ENCODE measurements around the gene STK16. TPM values are rescaled to one million over a fixed set of nuclear protein-coding genes. Genes with fewer than 3 reads are reported as not detected.
A peak's percentile ranks its signal among the peaks of the same experiment; 100 is the strongest.

STK16 gene
- total RNA-seq, 4 donors from 2014 or later, result 18.7 to 44.8 (median 28.2) TPM

DNA sequence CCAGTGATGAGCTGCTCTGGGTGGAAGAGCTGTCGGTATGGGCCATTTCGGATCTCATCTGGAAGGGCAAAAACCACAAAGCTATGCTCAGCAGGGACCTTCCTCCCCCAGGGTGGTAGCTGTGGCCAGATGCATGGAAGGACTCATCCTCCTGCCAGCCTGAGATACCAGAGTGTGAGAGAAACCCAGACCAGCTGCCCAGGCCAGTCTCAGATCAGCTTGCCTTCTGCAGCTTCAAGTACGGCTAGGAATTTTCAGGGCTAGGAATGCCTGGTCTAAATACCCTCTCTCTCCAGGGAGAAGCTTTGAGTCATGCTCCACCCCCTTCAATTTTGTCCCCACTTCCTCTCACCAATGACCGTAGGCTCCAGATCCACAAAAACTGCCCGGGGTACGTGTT, 6.4 kb downstream of the STK16 start:
- peak overlapping the region in 1 of 4 donors; percentile 72 for H3K4me3 ChIP-seq
- TF ChIP-seq EP300 (IDR thresholded peaks at IDR 0.05; ENCODE audit: low read depth) (no peak), POLR2A (IDR thresholded peaks at IDR 0.05) (no peak), POLR2AphosphoS5 (IDR thresholded peaks at IDR 0.05) (no peak)
- TF ChIP-seq, protein P1, sequence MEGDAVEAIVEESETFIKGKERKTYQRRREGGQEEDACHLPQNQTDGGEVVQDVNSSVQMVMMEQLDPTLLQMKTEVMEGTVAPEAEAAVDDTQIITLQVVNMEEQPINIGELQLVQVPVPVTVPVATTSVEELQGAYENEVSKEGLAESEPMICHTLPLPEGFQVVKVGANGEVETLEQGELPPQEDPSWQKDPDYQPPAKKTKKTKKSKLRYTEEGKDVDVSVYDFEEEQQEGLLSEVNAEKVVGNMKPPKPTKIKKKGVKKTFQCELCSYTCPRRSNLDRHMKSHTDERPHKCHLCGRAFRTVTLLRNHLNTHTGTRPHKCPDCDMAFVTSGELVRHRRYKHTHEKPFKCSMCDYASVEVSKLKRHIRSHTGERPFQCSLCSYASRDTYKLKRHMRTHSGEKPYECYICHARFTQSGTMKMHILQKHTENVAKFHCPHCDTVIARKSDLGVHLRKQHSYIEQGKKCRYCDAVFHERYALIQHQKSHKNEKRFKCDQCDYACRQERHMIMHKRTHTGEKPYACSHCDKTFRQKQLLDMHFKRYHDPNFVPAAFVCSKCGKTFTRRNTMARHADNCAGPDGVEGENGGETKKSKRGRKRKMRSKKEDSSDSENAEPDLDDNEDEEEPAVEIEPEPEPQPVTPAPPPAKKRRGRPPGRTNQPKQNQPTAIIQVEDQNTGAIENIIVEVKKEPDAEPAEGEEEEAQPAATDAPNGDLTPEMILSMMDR (IDR thresholded peaks at IDR 0.05), result no peak
- intact Hi-C loops (cut with DNase I; ENCODE audit: low total_unique reads), result no loop called here
- DNase-seq, result no peak
- 78% methylated on average over 6 of the region's 6 CpGs; no CpG with 5 or more reads in 1 of the 2 donors for WGBS, 2 donors (ENCODE audit: low coverage in 1 of 2)
- peak overlapping the region; percentile 94 to 97 (median 94) for H3K27ac ChIP-seq
- peaks cover 40 to 73% (median 68%) of the 10 kb centered on the region in 4 donors for H3K4me1 ChIP-seq
- no peaks in the 10 kb centered on the region for H3K9me3 ChIP-seq
- in situ Hi-C loops (cut with MboI; ENCODE audit: low pct_ligation_motif_present in 1 of 4, low pct_unique_long_range_greater_than_20kb in 1 of 4, low sequenced_read_pairs in 3 of 4), result no loop called here
- H3K36me3 ChIP-seq, result no peaks in the 10 kb centered on the region
- H3K27me3 ChIP-seq, result no peaks in the 10 kb centered on the region

DNA sequence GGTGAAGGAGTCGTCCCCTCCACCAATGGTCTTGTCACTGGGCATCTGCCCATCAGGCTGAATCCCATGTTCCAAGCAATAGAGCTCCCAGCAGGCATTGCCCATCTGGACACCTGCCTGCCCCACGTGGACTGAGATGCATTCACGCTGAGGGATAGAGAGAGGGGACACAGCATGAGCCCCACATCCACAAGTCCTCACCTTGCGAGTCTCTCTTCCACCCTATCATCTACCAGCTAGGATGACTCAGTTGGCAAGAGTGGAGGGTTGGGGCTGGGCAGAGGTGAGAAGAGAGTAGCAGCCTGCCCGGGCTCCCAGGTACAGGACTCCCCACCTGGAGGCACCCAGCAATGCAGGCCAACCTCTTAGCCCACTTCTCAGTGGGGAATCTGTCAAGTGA, 6.8 kb downstream of the STK16 start:
- in situ Hi-C loops (cut with MboI; ENCODE audit: low pct_ligation_motif_present in 1 of 4, low pct_unique_long_range_greater_than_20kb in 1 of 4, low sequenced_read_pairs in 3 of 4), result no loop called here
- DNase-seq, result peak; percentile 31
- Histone ChIP-seq H3K36me3 (no peaks in the 10 kb centered on the region), H3K4me1 (peaks cover 38 to 71% (median 65%) of the 10 kb centered on the region in 4 donors), H3K4me3 (peak overlapping the region in 3 of 4 donors; percentile 49 to 72 (median 57)), H3K27me3 (no peaks in the 10 kb centered on the region), H3K9me3 (no peaks in the 10 kb centered on the region), H3K27ac (peak overlapping the region; percentile 94 to 97 (median 94))
- TF ChIP-seq POLR2AphosphoS5 (IDR thresholded peaks at IDR 0.05) (no peak), POLR2A (IDR thresholded peaks at IDR 0.05) (no peak), EP300 (IDR thresholded peaks at IDR 0.05; ENCODE audit: low read depth) (no peak)
- TF ChIP-seq, protein P1 (IDR thresholded peaks at IDR 0.05), result no peak
- intact Hi-C loops (cut with DNase I; ENCODE audit: low total_unique reads), result no loop called here
- WGBS, 2 donors (ENCODE audit: low coverage in 1 of 2), result 55% methylated on average over 5 of the region's 5 CpGs; no CpG with 5 or more reads in 1 of the 2 donors

DNA sequence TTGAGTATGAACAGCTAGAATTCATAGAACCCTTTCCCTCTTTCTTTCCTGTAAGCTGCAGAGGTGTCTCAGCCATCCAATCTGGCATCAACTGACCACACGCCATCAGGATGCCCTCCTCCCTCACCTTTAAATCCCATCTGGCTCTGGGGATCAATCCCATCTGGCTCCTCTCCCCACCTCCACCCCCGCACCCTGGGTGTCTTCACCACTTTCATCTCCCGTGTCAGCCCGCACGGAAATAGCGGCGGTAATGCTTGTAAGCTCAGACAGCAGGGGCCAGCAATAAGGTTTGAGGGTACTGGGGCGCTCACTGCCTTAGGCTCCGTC, 7.3 kb downstream of the STK16 start:
- WGBS, 2 donors (ENCODE audit: low coverage in 1 of 2), result 19 to 26% methylated on average over 6 to 9 of the region's 9 CpGs
- Histone ChIP-seq H3K27me3 (no peaks in the 10 kb centered on the region), H3K9me3 (no peaks in the 10 kb centered on the region), H3K27ac (peak overlapping the region; percentile 94 to 97 (median 94)), H3K36me3 (no peaks in the 10 kb centered on the region), H3K4me1 (peaks cover 36 to 67% (median 61%) of the 10 kb centered on the region in 4 donors), H3K4me3 (peak overlapping the region; percentile 49 to 72 (median 60))
- intact Hi-C loops (cut with DNase I; ENCODE audit: low total_unique reads), result no loop called here
- in situ Hi-C loops (cut with MboI; ENCODE audit: low pct_ligation_motif_present in 1 of 4, low pct_unique_long_range_greater_than_20kb in 1 of 4, low sequenced_read_pairs in 3 of 4), result no loop called here
- TF ChIP-seq, protein P1 (IDR thresholded peaks at IDR 0.05), result no peak
- no peak for TF ChIP-seq EP300 (IDR thresholded peaks at IDR 0.05; ENCODE audit: low read depth)
- TF ChIP-seq POLR2AphosphoS5 (IDR thresholded peaks at IDR 0.05), result no peak
- TF ChIP-seq POLR2A (IDR thresholded peaks at IDR 0.05), result no peak
- no peak for DNase-seq

DNA sequence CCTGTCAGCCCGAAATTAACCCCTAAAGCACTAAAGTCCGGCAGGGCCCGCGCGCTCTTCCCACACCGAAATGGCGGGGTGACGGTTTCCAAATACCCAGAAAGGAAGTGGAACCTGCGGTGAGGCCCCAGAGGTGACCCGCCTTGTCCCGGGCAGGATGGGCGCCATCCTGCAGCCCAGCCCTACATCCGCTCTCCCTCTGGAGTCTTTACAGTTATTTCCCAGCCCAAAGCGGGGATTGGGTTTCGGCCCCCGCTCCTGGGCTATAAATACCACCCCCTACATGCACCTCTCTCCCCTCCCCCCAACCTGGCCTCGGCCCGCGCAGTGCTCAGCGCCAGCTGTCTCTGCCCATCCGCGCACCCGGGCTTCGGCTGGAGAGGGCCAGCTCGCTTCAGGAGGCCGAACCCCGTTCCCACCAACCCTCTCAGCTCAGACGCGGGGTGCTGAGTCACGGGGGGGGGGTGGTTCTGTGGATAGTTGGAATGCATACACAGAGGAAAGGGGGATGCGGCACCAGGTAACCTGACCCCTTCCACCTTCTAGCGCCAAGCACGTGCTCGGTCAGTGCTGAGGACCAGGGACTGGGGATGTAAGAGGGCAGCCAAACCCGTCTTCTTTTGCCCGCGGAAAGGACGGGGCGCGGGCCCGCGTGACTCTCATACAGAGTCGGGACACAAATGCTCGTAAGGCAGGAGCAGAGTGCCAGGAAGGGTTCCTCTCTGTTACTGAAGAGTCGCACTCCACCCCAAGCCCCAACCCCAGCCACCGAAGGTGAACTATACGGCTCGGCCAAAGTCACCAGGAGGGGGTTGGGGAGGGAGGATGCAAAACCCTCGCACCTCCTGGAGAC, 7.8 kb downstream of the STK16 start, which contains the start of gene TUBA4B:
TSS of gene TUBA4B (plus strand) at position 344 of the 853 bp plus-strand sequence. CDS start at position 509, 165 bp downstream.
- 8% methylated on average over 42 of the region's 49 CpGs; no CpG with 5 or more reads in 1 of the 2 donors for WGBS, 2 donors (ENCODE audit: low coverage in 1 of 2)
- H3K4me1 ChIP-seq, result peaks cover 36 to 61% (median 56%) of the 10 kb centered on the region in 4 donors

More for the DNA sequence above, 7.8 kb downstream of the STK16 start, which contains the start of gene TUBA4B:
- TF ChIP-seq POLR2A (IDR thresholded peaks at IDR 0.05), result no peak
- Histone ChIP-seq H3K9me3 (no peaks in the 10 kb centered on the region), H3K27me3 (no peaks in the 10 kb centered on the region), H3K4me3 (peak within 1 kb of the TSS; percentile 49 to 72 (median 60)), H3K36me3 (no peaks in the 10 kb centered on the region), H3K27ac (peak within 1 kb of the TSS; percentile 94 to 97 (median 94))
- peak; percentile 65 for DNase-seq
- in situ Hi-C loops (cut with MboI; ENCODE audit: low pct_ligation_motif_present in 1 of 4, low pct_unique_long_range_greater_than_20kb in 1 of 4, low sequenced_read_pairs in 3 of 4), result no loop called here
- intact Hi-C loops (cut with DNase I; ENCODE audit: low total_unique reads), result no loop called here

All from transverse colon (tissue), 4 donors.